ENCODE data around the gene FYCO1.
"Not testable (repeated sequence)": the region's sequence is repeated elsewhere in the genome, so short reads cannot be mapped to it uniquely, and the experiment has no call there.

Gene FYCO1

GRCh38 chr3:45995236-45996192 is at the start of gene FYCO1:
FYCO1 (minus strand) TSS chr3:45995824; CDS start chr3:45984910, 10,914 bp downstream.
- Mint-ChIP-seq H3K36me3 (no peaks in the 10 kb centered on the region), H3K4me3 (peak within 1 kb of the TSS; percentile 88), H3K27me3 (peaks cover under 1% of the 10 kb centered on the region), H3K4me1 (peaks cover 22% of the 10 kb centered on the region), H3K27ac (peak within 1 kb of the TSS; percentile 73), H3K9me3 (no peaks in the 10 kb centered on the region)
- peak; percentile 96 for ATAC-seq (ENCODE audit: low read depth)
- peak; percentile 72 to 81 for DNase-seq (ENCODE audit: low spot score in 2 of 2)

GRCh38 chr3:46038916-46039315 is 43.3 kb upstream of the FYCO1 start:
- H3K9me3 Mint-ChIP-seq: peaks cover 1% of the 10 kb centered on the region
- no peak overlapping the region for H3K4me3 Mint-ChIP-seq
- ATAC-seq (ENCODE audit: low read depth): no peak
- no peaks in the 10 kb centered on the region for H3K36me3 Mint-ChIP-seq
- no peak overlapping the region for H3K27ac Mint-ChIP-seq
- DNase-seq (ENCODE audit: low spot score in 2 of 2): no peak
- no peaks in the 10 kb centered on the region for H3K4me1 Mint-ChIP-seq
- H3K27me3 Mint-ChIP-seq: peaks cover 3% of the 10 kb centered on the region

- H3K36me3 Mint-ChIP-seq; H3K27me3 Mint-ChIP-seq; H3K9me3 Mint-ChIP-seq; H3K4me3 Mint-ChIP-seq; H3K4me1 Mint-ChIP-seq; H3K27ac Mint-ChIP-seq; ATAC-seq (ENCODE audit: low read depth): not testable (repeated sequence)
- DNase-seq (ENCODE audit: low spot score in 2 of 2): peak in 1 of 2 donors; percentile 4
These were observed 42.4 kb upstream of the FYCO1 start for GRCh38 chr3:46038071-46038470.

DNA sequence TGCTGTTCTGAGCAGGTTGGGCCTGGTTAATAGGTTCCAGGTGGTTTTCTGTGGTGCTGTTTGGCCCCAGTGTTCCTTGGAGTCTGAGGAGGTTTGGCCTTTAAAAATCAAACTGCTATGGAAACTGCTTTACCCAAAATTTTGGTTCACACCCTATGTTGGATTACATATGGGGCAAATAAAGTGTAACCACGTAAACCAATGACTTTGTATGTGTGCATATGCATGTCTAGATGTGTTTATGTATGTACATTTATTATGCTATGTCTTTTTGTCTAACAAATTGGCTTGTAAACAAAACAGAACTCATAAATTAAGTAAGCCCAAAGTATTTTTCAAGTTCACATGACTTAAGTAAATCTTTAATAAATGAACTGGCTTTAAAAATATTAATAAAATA is 40.6 kb upstream of the FYCO1 start:
- ATAC-seq (ENCODE audit: low read depth): no peak
- DNase-seq (ENCODE audit: low spot score in 2 of 2): no peak
- peaks cover 1% of the 10 kb centered on the region for H3K36me3 Mint-ChIP-seq
- no peaks in the 10 kb centered on the region for H3K27me3 Mint-ChIP-seq
- no peaks in the 10 kb centered on the region for H3K4me1 Mint-ChIP-seq
- H3K9me3 Mint-ChIP-seq: no peaks in the 10 kb centered on the region
- H3K27ac Mint-ChIP-seq: no peak overlapping the region
- H3K4me3 Mint-ChIP-seq: no peak overlapping the region

- peaks cover 9% of the 10 kb centered on the region for H3K36me3 Mint-ChIP-seq
- no peak for DNase-seq (ENCODE audit: low spot score in 2 of 2)
- no peaks in the 10 kb centered on the region for H3K27me3 Mint-ChIP-seq
- peaks cover 11% of the 10 kb centered on the region for H3K9me3 Mint-ChIP-seq
- no peak overlapping the region for H3K27ac Mint-ChIP-seq
- no peak overlapping the region for H3K4me3 Mint-ChIP-seq
- no peak for ATAC-seq (ENCODE audit: low read depth)
- peaks cover 4% of the 10 kb centered on the region for H3K4me1 Mint-ChIP-seq
These were observed 36.1 kb upstream of the FYCO1 start for GRCh38 chr3:46031747-46032146.

DNA sequence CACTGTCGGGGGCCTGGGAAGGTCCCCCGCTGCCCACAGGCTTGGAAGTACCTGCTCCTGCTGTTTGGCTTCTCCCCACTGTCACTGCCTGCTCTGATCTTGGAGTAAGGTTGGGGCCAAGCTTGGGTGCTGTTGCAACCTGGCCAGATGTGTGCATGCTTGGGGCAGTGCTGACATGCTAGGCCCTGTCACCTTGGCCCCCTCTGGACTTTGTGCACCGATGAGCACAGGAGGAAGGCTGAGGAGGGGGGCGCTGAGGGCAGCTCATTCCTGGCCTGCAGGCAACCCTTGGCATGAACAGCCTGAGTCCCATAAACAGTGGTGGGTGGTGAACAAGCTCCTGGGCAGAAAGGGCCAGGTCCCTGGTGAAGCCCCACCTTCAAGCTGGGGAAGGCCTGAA is 35.6 kb upstream of the FYCO1 start:
- ATAC-seq (ENCODE audit: low read depth) (no peak), DNase-seq (ENCODE audit: low spot score in 2 of 2) (no peak)
- peaks cover 4% of the 10 kb centered on the region for H3K4me1 Mint-ChIP-seq
- no peak overlapping the region for H3K4me3 Mint-ChIP-seq
- H3K27ac Mint-ChIP-seq: no peak overlapping the region
- H3K27me3 Mint-ChIP-seq: no peaks in the 10 kb centered on the region
- H3K9me3 Mint-ChIP-seq: peaks cover 11% of the 10 kb centered on the region
- peaks cover 9% of the 10 kb centered on the region for H3K36me3 Mint-ChIP-seq

GRCh38 chr3:46030626-46031025 is 35.0 kb upstream of the FYCO1 start:
- Mint-ChIP-seq H3K9me3 (peaks cover 11% of the 10 kb centered on the region), H3K4me1 (peaks cover 4% of the 10 kb centered on the region), H3K36me3 (peaks cover 9% of the 10 kb centered on the region), H3K27me3 (no peaks in the 10 kb centered on the region), H3K4me3 (no peak overlapping the region), H3K27ac (no peak overlapping the region)
- ATAC-seq (ENCODE audit: low read depth) (no peak), DNase-seq (ENCODE audit: low spot score in 2 of 2) (no peak)

DNA sequence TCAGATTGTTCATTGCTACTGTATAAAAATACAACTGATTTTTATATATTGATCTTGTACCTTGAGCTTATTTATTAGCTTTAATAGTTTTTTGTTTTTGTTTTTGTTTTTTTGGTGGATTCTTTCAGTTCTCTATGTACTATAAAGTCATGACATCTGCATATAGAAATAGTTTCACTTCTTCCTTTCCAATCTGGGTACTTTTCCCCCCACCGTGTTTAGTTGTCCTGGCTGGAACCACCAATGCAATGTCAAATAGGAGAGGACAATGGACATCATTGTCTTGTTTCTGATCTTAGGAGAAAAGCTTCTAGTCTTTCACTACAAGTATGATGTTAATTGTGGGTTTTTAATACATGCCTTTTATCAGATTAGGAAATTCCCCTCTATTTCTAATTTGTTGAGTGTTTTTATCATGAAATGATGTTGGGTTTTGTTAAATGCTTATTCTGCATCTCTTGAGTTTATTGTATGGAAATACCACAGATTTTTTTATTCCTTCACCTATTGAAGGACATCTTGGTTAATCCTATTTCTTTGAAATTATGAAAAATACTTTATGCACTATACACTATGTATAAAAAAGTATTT is 34.4 kb upstream of the FYCO1 start:
- Mint-ChIP-seq H3K27ac (no peak overlapping the region), H3K4me1 (peaks cover 4% of the 10 kb centered on the region), H3K9me3 (peaks cover 11% of the 10 kb centered on the region), H3K4me3 (no peak overlapping the region), H3K27me3 (no peaks in the 10 kb centered on the region), H3K36me3 (peaks cover 9% of the 10 kb centered on the region)
- ATAC-seq (ENCODE audit: low read depth) (peak; percentile 95), DNase-seq (ENCODE audit: low spot score in 2 of 2) (peak in 1 of 2 donors; percentile 14)

GRCh38 chr3:46027736-46028397 is 32.2 kb upstream of the FYCO1 start:
- DNase-seq (ENCODE audit: low spot score in 2 of 2) (no peak), ATAC-seq (ENCODE audit: low read depth) (no peak)
- peaks cover 4% of the 10 kb centered on the region for H3K4me1 Mint-ChIP-seq
- H3K27me3 Mint-ChIP-seq: no peaks in the 10 kb centered on the region
- H3K27ac Mint-ChIP-seq: no peak overlapping the region
- peaks cover 11% of the 10 kb centered on the region for H3K9me3 Mint-ChIP-seq
- peaks cover 9% of the 10 kb centered on the region for H3K36me3 Mint-ChIP-seq
- no peak overlapping the region for H3K4me3 Mint-ChIP-seq

DNA sequence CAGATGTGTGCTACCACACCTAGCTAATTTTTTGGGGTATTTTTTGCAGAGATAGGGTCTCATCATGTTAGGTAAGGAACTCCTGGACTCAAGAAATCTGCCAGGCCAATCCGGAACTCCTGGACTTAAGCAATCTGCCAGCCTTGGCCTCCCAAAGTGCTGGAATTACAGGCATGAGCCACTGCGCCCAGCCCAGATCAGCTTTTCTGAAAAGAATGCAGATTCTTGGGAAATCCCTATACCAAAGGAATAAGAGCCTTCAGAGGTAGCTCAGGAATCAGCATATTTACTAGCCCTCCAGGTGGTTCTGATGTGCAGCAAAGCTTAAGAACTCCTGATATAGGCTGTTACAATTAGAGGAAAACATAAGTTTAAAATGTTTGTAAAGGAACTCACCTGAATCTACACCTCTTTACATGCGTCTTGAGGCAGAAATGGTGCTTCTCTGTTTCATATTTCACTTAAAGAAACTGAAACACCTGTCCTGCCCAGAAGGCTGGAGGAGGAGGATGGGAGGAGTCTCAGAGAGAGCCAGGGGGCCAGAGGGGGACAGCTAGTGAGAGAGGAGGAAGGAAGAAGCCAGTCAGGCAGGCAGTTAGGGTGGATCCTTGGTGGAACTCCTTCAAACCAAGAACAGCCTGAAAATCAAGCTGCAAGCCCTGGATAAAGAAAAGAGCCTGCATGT is 31.5 kb upstream of the FYCO1 start, which contains the start of gene XCR1:
Gene XCR1, minus strand, starts transcription at position 463 of the 685 bp plus-strand sequence. CDS start 5,536 bp downstream, outside the sequence.
- H3K36me3 Mint-ChIP-seq: peaks cover 9% of the 10 kb centered on the region
- peaks cover 4% of the 10 kb centered on the region for H3K4me1 Mint-ChIP-seq
- H3K27ac Mint-ChIP-seq: no peak within 1 kb of the TSS
- H3K4me3 Mint-ChIP-seq: no peak within 1 kb of the TSS
- DNase-seq (ENCODE audit: low spot score in 2 of 2) (no peak), ATAC-seq (ENCODE audit: low read depth) (no peak)
- H3K27me3 Mint-ChIP-seq: no peaks in the 10 kb centered on the region
- peaks cover 11% of the 10 kb centered on the region for H3K9me3 Mint-ChIP-seq

GRCh38 chr3:46025139-46025538 is 29.5 kb upstream of the FYCO1 start:
- Mint-ChIP-seq H3K27ac (no peak overlapping the region), H3K4me1 (peaks cover 4% of the 10 kb centered on the region), H3K9me3 (peaks cover 11% of the 10 kb centered on the region), H3K36me3 (peaks cover 8% of the 10 kb centered on the region), H3K4me3 (no peak overlapping the region), H3K27me3 (no peaks in the 10 kb centered on the region)
- ATAC-seq (ENCODE audit: low read depth): no peak
- no peak for DNase-seq (ENCODE audit: low spot score in 2 of 2)

DNA sequence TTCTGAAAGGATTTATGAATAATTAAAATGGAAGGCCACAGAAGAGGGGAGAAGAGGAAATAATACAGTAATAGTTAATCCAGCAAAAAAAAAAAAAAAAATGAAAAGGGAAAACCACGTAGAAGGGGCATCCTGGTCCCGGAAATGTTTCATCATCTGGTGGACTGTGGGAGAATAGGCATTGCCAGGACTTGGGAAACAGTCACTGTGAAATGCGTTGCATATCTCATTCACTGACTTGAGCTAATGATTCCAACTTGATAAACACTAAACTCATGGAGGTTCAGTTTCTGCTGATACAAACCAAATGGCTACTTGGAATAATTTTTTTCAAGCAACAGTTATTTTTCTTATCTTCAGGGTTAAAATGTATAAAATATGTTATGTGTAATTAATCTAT is 28.5 kb upstream of the FYCO1 start:
- peaks cover 8% of the 10 kb centered on the region for H3K36me3 Mint-ChIP-seq
- no peak overlapping the region for H3K4me3 Mint-ChIP-seq

GRCh38 chr3:46022909-46023785 is 27.5 kb upstream of the FYCO1 start:
- Mint-ChIP-seq H3K4me1 (no peaks in the 10 kb centered on the region), H3K4me3 (no peak overlapping the region), H3K27me3 (peaks cover 3% of the 10 kb centered on the region), H3K9me3 (peaks cover 7% of the 10 kb centered on the region), H3K36me3 (peaks cover 6% of the 10 kb centered on the region), H3K27ac (no peak overlapping the region)
- DNase-seq (ENCODE audit: low spot score in 2 of 2): no peak
- no peak for ATAC-seq (ENCODE audit: low read depth)

More for the DNA sequence above, 28.5 kb upstream of the FYCO1 start:
- H3K4me1 Mint-ChIP-seq: no peaks in the 10 kb centered on the region
- no peak for ATAC-seq (ENCODE audit: low read depth)
- peaks cover 8% of the 10 kb centered on the region for H3K9me3 Mint-ChIP-seq
- H3K27ac Mint-ChIP-seq: no peak overlapping the region
- no peak for DNase-seq (ENCODE audit: low spot score in 2 of 2)
- peaks cover 3% of the 10 kb centered on the region for H3K27me3 Mint-ChIP-seq

Data from memory B cell (primary cell).